NCI-H82 (cell line): ENCODE data around the gene DNM3.

Experiments
- DNase-seq: peaks from one replicate; lab custom pipeline; 2025; lab: John Stamatoyannopoulos, UW

Gene DNM3

GRCh38 chr1:172328266-172328665, 487.0 kb downstream of the DNM3 start:
- DNase-seq, result no peak

GRCh38 chr1:172332230-172332629, 490.9 kb downstream of the DNM3 start:
- no peak for DNase-seq

GRCh38 chr1:172335377-172335776, 494.1 kb downstream of the DNM3 start:
- DNase-seq, result no peak

- no peak for DNase-seq
Measured at GRCh38 chr1:172338295-172338735, 497.0 kb downstream of the DNM3 start.

GRCh38 chr1:172339842-172340241, 498.5 kb downstream of the DNM3 start:
- no peak for DNase-seq

GRCh38 chr1:172340520-172340919, 499.2 kb downstream of the DNM3 start:
- no peak for DNase-seq

- DNase-seq, result no peak
Measured at GRCh38 chr1:172341697-172342096, 500.4 kb downstream of the DNM3 start.

- no peak for DNase-seq
Measured at GRCh38 chr1:172342584-172343239, 501.4 kb downstream of the DNM3 start.

- DNase-seq, result no peak
Measured at GRCh38 chr1:172343240-172344160, 502.2 kb downstream of the DNM3 start.

- no peak for DNase-seq
Measured at GRCh38 chr1:172344444-172344843, 503.1 kb downstream of the DNM3 start.

- DNase-seq, result no peak
Measured at GRCh38 chr1:172345077-172345476, 503.8 kb downstream of the DNM3 start.

- no peak for DNase-seq
Measured at GRCh38 chr1:172347416-172347815, 506.1 kb downstream of the DNM3 start.

- DNase-seq, result no peak
Measured at GRCh38 chr1:172350856-172351255, 509.6 kb downstream of the DNM3 start.

- no peak for DNase-seq
Measured at GRCh38 chr1:172351346-172351745, 510.0 kb downstream of the DNM3 start.

GRCh38 chr1:172351754-172352161, 510.5 kb downstream of the DNM3 start:
- DNase-seq, result no peak

GRCh38 chr1:172352435-172352834, 511.1 kb downstream of the DNM3 start:
- DNase-seq, result no peak

GRCh38 chr1:172354291-172355274, 513.3 kb downstream of the DNM3 start:
- no peak for DNase-seq

- DNase-seq, result no peak
Measured at GRCh38 chr1:172356620-172357019, 515.3 kb downstream of the DNM3 start.

- DNase-seq, result no peak
Measured at GRCh38 chr1:172357753-172358385, 516.6 kb downstream of the DNM3 start.

GRCh38 chr1:172359491-172359999, 518.2 kb downstream of the DNM3 start:
- no peak for DNase-seq

GRCh38 chr1:172360511-172360910, 519.2 kb downstream of the DNM3 start:
- no peak for DNase-seq
